SU-DHL-6 (cell line): ENCODE results near the gene APC2.

Experiments used
- H2AFZ ChIP-seq: fragments of 200-600 bp; sonication (generic); 2 replicates; pipeline ENCODE4 v1.6.1; 2014; ENCODE audit warnings: low read depth, mild to moderate bottlenecking, moderate library complexity, mixed read lengths, antibody characterized with exemption, low read length; ENCODE audit not compliant: severe bottlenecking
- H3F3A ChIP-seq: fragments of 200-600 bp; shearing (Covaris generic); 2 replicates; pipeline ENCODE4 v1.6.0; 2016; ENCODE audit warnings: antibody characterized with exemption, mild to moderate bottlenecking; ENCODE audit not compliant: insufficient read depth
- H3K27ac ChIP-seq: fragments of 200-600 bp; sonication (generic); 2 replicates; pipeline ENCODE4 v1.5.1; 2016; ENCODE audit warnings: low read depth, mild to moderate bottlenecking, low read length, moderate library complexity, mixed read lengths
- H3K27me3 ChIP-seq: fragments of 200-600 bp; sonication (generic), shearing (Covaris generic); 2 replicates; pipeline ENCODE4 v1.6.0; 2014; ENCODE audit warnings: mild to moderate bottlenecking, low read length
- H3K36me3 ChIP-seq: fragments of 200-600 bp; sonication (generic); 2 replicates; pipeline ENCODE4 v1.6.1; 2014; ENCODE audit warnings: mild to moderate bottlenecking, low read length, mixed read lengths
- H3K4me2 ChIP-seq: fragments of 300-600, 200-600 bp; shearing (Covaris generic), sonication (generic); 2 replicates; pipeline ENCODE4 v1.6.0; 2014; ENCODE audit warnings: low read length, low read depth, mild to moderate bottlenecking; ENCODE audit not compliant: poor library complexity, severe bottlenecking
- H3K4me3 ChIP-seq: fragments of 200-600 bp; sonication (generic); 2 replicates; pipeline ENCODE4 v1.5.1; 2014; ENCODE audit warnings: antibody characterized with exemption, low read length, mild to moderate bottlenecking, mixed read lengths; ENCODE audit not compliant: insufficient read depth, poor library complexity, severe bottlenecking
- H3K79me2 ChIP-seq: fragments of 200-600 bp; sonication (generic); 2 replicates; pipeline ENCODE4 v1.6.1; 2014; ENCODE audit warnings: mild to moderate bottlenecking, low read length, moderate library complexity; ENCODE audit not compliant: insufficient read depth
- H3K9ac ChIP-seq: fragments of 200-600 bp; sonication (generic); 2 replicates; pipeline ENCODE4 v1.7.0; 2014; ENCODE audit warnings: mild to moderate bottlenecking, low read length
- H3K9me2 ChIP-seq: fragments of 200-600 bp; sonication (generic); replicated peaks from 2 replicates; pipeline ENCODE4 v1.6.1; 2014; ENCODE audit warnings: low read length; ENCODE audit not compliant: insufficient read depth
- H3K9me3 ChIP-seq: fragments of 200-600 bp; sonication (generic); 2 replicates; pipeline ENCODE4 v1.6.1; 2014; ENCODE audit warnings: low read length, mixed read lengths; ENCODE audit not compliant: insufficient read depth
- H4K20me1 ChIP-seq: fragments of 200-600 bp; sonication (generic); 2 replicates; pipeline ENCODE4 v1.6.1; 2014; ENCODE audit warnings: low read depth, mild to moderate bottlenecking, antibody characterized with exemption, low read length, moderate library complexity, mixed read lengths
- EZH2phosphoT487 ChIP-seq: fragments of 200-600 bp; sonication (generic), shearing (Covaris generic); conservative IDR thresholded peaks from 2 replicates; pipeline ENCODE4 v1.6.1; 2018; ENCODE audit warnings: mild to moderate bottlenecking, antibody characterized with exemption, low read length, moderate library complexity, mixed read lengths
- TF ChIP-seq, protein P1 (sequence below): fragments of 200-600 bp; sonication (generic); IDR thresholded peaks from one replicate; pipeline ENCODE4 v1.5.1; 2017; ENCODE audit warnings: antibody characterized with exemption, mild to moderate bottlenecking, low read length, moderate library complexity; ENCODE audit not compliant: insufficient read depth, poor library complexity, severe bottlenecking

Gene APC2

DNA sequence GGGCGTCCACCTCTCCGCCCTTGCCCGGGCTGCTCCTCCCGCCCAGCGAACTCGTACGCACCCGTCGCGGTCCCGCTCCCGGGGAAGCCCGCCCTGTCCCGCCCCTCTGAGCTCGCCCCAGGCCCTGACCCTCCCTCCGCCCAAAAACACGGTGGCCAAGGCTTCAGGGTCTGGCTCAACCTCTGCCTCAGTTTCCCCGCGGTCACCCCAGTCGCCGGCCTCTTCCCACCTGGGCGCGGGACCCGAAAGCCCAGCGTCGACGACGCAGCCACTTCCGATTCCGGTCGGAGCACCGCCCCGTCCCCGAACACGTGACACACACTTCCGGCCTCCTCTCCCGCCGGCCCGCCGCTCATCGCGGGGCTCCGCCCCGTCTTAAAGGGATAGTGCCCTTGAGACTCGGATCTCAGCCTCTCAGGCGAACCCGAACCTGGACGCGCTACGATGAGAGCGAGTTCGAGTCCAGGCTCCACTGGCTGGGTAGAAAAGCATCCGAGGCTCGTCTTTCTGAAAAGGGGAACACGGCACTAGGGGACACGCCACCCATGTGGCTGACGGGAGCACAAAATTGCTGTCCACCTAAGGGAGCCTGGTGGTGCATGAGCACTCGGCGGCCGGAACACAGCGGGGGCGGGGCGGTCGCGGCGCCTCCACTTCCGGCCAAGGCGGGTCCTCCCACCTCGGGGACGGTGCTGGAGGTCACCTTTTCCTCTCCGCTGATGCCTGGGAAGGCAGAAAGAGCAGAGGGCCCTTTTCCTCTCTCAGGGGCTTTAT, 29.2 kb downstream of the APC2 start, which contains the start of gene C19orf25:
C19orf25 (minus strand) TSS at position 282 of the 774 bp plus-strand sequence. CDS start 312 bp downstream, outside the sequence.
- Histone ChIP-seq H3K9me3 (no peaks in the 10 kb centered on the region), H3K9ac (peak within 1 kb of the TSS; percentile 90), H3K9me2 (no peaks in the 10 kb centered on the region), H2AFZ (peak within 1 kb of the TSS; percentile 91), H3K36me3 (no peaks in the 10 kb centered on the region), H3K27me3 (no peaks in the 10 kb centered on the region), H3K27ac (peak within 1 kb of the TSS; percentile 74), H4K20me1 (no peaks in the 10 kb centered on the region), H3K4me2 (peak within 1 kb of the TSS; percentile 73), H3K79me2 (peaks cover 20% of the 10 kb centered on the region), H3K4me3 (peak within 1 kb of the TSS; percentile 95), H3F3A (peaks cover 7% of the 10 kb centered on the region; the same call in 1 of the 2 replicates)
- TF ChIP-seq EZH2phosphoT487: no peak
- TF ChIP-seq, protein P1, sequence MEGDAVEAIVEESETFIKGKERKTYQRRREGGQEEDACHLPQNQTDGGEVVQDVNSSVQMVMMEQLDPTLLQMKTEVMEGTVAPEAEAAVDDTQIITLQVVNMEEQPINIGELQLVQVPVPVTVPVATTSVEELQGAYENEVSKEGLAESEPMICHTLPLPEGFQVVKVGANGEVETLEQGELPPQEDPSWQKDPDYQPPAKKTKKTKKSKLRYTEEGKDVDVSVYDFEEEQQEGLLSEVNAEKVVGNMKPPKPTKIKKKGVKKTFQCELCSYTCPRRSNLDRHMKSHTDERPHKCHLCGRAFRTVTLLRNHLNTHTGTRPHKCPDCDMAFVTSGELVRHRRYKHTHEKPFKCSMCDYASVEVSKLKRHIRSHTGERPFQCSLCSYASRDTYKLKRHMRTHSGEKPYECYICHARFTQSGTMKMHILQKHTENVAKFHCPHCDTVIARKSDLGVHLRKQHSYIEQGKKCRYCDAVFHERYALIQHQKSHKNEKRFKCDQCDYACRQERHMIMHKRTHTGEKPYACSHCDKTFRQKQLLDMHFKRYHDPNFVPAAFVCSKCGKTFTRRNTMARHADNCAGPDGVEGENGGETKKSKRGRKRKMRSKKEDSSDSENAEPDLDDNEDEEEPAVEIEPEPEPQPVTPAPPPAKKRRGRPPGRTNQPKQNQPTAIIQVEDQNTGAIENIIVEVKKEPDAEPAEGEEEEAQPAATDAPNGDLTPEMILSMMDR: no peak

DNA sequence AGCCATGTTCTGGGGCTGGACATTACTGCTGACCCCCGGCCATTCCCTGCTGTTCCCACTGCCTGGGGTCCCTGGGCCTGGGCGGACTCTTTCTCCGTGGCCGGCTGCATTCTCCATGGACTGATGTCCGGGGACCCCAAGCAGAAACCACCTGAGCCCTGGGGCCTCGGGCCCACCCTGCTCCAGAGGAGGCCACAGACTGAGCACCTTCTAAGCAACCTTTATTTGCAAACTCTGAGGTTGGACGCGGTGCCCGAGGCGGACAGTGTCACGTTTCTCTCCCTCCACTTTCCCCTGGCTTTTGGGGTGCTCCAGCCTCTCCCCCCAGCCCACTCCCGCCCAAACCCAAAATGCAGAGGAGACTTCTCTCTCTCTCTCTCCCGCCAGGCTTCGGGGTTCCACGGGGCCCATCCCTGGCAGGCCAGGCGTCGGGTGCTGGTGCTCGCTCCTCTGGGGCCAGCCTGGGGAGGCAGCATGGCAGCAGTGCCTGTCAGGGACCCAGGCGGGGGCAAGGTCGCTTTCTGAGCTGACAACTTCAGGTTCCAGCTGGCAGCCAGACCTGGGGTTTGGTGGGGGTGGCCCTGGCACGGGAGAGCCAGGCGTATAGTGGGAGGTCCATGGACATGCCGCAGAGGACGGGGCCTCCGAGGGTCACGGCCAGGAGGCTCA, 31.4 kb downstream of the APC2 start:
- TF ChIP-seq, protein P1: no peak
- no peaks in the 10 kb centered on the region for H3K27me3 ChIP-seq
- no peak overlapping the region for H3K27ac ChIP-seq
- no peak overlapping the region for H2AFZ ChIP-seq
- no peak overlapping the region for H3K4me3 ChIP-seq
- no peaks in the 10 kb centered on the region for H3K9me2 ChIP-seq
- no peak overlapping the region for H3K4me2 ChIP-seq
- peaks cover 7% of the 10 kb centered on the region; the same call in 1 of the 2 replicates for H3F3A ChIP-seq
- H3K36me3 ChIP-seq: no peaks in the 10 kb centered on the region
- H3K9ac ChIP-seq: no peak overlapping the region
- H3K79me2 ChIP-seq: peaks cover 16% of the 10 kb centered on the region
- no peaks in the 10 kb centered on the region for H3K9me3 ChIP-seq
- H4K20me1 ChIP-seq: no peaks in the 10 kb centered on the region

DNA sequence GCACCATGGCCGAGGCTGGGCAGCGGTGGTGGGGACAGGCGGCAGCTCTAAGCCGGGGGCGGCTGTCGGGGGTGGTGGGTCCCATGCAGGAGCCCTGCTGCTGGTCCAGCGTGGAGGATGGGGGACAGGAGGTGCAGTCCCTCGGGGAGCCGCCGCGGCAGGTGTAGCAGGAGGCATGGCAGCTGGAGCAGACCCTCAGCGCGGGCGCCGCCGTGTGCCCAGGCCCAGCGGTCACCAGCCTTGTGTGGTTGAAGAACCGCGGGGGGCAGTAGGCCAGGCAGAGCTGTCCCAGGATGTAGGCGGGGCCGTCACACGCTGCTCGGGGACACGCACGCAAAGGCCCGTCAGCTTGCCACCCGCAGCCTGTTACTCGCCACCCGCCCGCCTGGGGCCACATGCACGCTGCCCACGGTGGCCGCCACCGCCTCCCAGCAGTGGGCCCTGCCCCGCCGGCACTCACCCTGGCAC, 32.0 kb downstream of the APC2 start:
- H3K36me3 ChIP-seq: no peaks in the 10 kb centered on the region
- no peak overlapping the region for H2AFZ ChIP-seq
- H3K4me3 ChIP-seq: no peak overlapping the region
- H3K27me3 ChIP-seq: no peaks in the 10 kb centered on the region
- no peak overlapping the region for H3K9ac ChIP-seq
- no peaks in the 10 kb centered on the region for H3K9me3 ChIP-seq
- H3K4me2 ChIP-seq: no peak overlapping the region
- H3K27ac ChIP-seq: no peak overlapping the region
- H3K9me2 ChIP-seq: no peaks in the 10 kb centered on the region
- H3K79me2 ChIP-seq: peaks cover 15% of the 10 kb centered on the region
- no peak for TF ChIP-seq EZH2phosphoT487
- TF ChIP-seq, protein P1: no peak
- peaks cover 7% of the 10 kb centered on the region; the same call in 1 of the 2 replicates for H3F3A ChIP-seq
- H4K20me1 ChIP-seq: no peaks in the 10 kb centered on the region
